IMR-90 (cell line): Measurements from ENCODE around the gene ENKUR. TPM values are rescaled to one million over a fixed set of nuclear protein-coding genes. Genes with fewer than 3 reads are reported as not detected.
"Not testable (repeated sequence)": the region's sequence is repeated elsewhere in the genome, so short reads cannot be mapped to it uniquely, and the experiment has no call there.

ENCODE experiments used
- ATAC-seq: fragments of 200-7000 bp; cut with Tn5 transposase; 2 replicates; pipeline ENCODE4 v1.9.1; 2020; ENCODE audit warnings: low read depth, mild to moderate bottlenecking, moderate library complexity
- BruUV-seq: library from RNA; stranded (reverse); fragments of 400-500 nt; replicated peaks from 2 replicates; lab custom pipeline; 2021; lab: Mats Ljungman, UMichigan
- CTCF ChIA-PET: fragments of 300-600 bp; formaldehyde crosslinking; extraction: SDS; loops from one replicate; lab custom pipeline; 2021; ENCODE audit warnings: antibody characterized with exemption; lab: Yijun Ruan, JAX
- POLR2A ChIA-PET: fragments of 300-600 bp; sonication (Branson Sonifier 250); formaldehyde crosslinking; loops from one replicate; lab custom pipeline; 2022; ENCODE audit warnings: antibody characterized with exemption; ENCODE audit not compliant: unreplicated experiment; lab: Charles Lee
- DNase-seq: peaks from one replicate; pipeline ENCODE4 v3.0.0; 2013
- H2AFZ ChIP-seq: replicated peaks from 2 replicates; pipeline ENCODE3; 2013; ENCODE audit warnings: low read length, mild to moderate bottlenecking; ENCODE audit not compliant: poor library complexity
- H2AK5ac ChIP-seq: 2 replicates; pipeline ENCODE4 v1.6.1; 2013; ENCODE audit warnings: low read depth, low read length, inconsistent platforms
- H2AK9ac ChIP-seq: replicated peaks from 2 replicates; pipeline ENCODE3; 2013; ENCODE audit warnings: mild to moderate bottlenecking, low read depth, low read length, moderate library complexity; ENCODE audit not compliant: poor library complexity
- H2BK120ac ChIP-seq: 2 replicates; pipeline ENCODE4 v1.6.1; 2013; ENCODE audit warnings: low read depth, low read length, inconsistent platforms
- H2BK15ac ChIP-seq: 3 replicates; pipeline ENCODE4 v1.6.1; 2013; ENCODE audit warnings: low read depth, low read length, inconsistent platforms
- H2BK20ac ChIP-seq: 2 replicates; pipeline ENCODE4 v1.6.1; 2013; ENCODE audit warnings: low read depth, mild to moderate bottlenecking, inconsistent platforms, low read length, moderate library complexity
- H2BK5ac ChIP-seq: 2 replicates; pipeline ENCODE4 v1.6.1; 2013; ENCODE audit warnings: mild to moderate bottlenecking, low read depth, low read length, inconsistent platforms; ENCODE audit not compliant: poor library complexity, severe bottlenecking
- H3K14ac ChIP-seq: replicated peaks from 2 replicates; pipeline ENCODE4 v1.6.1; 2013; ENCODE audit warnings: low read depth, low read length, inconsistent platforms
- H3K18ac ChIP-seq: 2 replicates; pipeline ENCODE4 v1.6.1; 2013; ENCODE audit warnings: low read depth, low read length, control low read depth
- H3K23ac ChIP-seq: 2 replicates; pipeline ENCODE4 v1.6.1; 2013; ENCODE audit warnings: low read depth, low read length, inconsistent platforms
- H3K27ac ChIP-seq: 2 replicates; pipeline ENCODE4 v1.5.1; 2013; ENCODE audit warnings: mild to moderate bottlenecking, control low read depth, low read length; ENCODE audit not compliant: insufficient read depth
- H3K27me3 ChIP-seq: 2 replicates; pipeline ENCODE4 v1.6.1; 2013; ENCODE audit warnings: low read length; ENCODE audit not compliant: control insufficient read depth, insufficient read depth
- H3K36me3 ChIP-seq: 2 replicates; pipeline ENCODE4 v1.6.1; 2013; ENCODE audit warnings: low read length, mixed read lengths; ENCODE audit not compliant: control insufficient read depth, insufficient read depth
- H3K4ac ChIP-seq: 2 replicates; pipeline ENCODE4 v1.6.1; 2013; ENCODE audit warnings: low read depth, low read length, inconsistent platforms
- H3K4me1 ChIP-seq: 2 replicates; pipeline ENCODE4 v1.6.1; 2013; ENCODE audit warnings: low read length, mixed read lengths; ENCODE audit not compliant: control insufficient read depth, insufficient read depth
- H3K4me2 ChIP-seq: 2 replicates; pipeline ENCODE4 v1.6.1; 2013; ENCODE audit warnings: low read depth, mild to moderate bottlenecking, control low read depth, low read length, moderate library complexity
- H3K4me3 ChIP-seq: 2 replicates; pipeline ENCODE4 v1.5.1; 2013; ENCODE audit warnings: low read depth, mild to moderate bottlenecking, control low read depth, low read length, moderate library complexity; ENCODE audit not compliant: insufficient read depth
- H3K56ac ChIP-seq: 2 replicates; pipeline ENCODE4 v1.6.1; 2013; ENCODE audit warnings: low read length, inconsistent platforms; ENCODE audit not compliant: insufficient read depth; ENCODE audit errors: extremely low read depth
- H3K79me1 ChIP-seq, 2 experiments: 2 replicates each; pipeline ENCODE4 v1.6.1; 2013; ENCODE audit warnings: low read length in 2 of 2, inconsistent platforms in 1 of 2, low read depth in 1 of 2
- H3K9ac ChIP-seq: 2 replicates; pipeline ENCODE4 v1.6.1; 2013; ENCODE audit warnings: low read depth, low read length, control low read depth
- H3K9me1 ChIP-seq: 2 replicates; pipeline ENCODE4 v1.6.1; 2013; ENCODE audit warnings: low read length, inconsistent platforms; ENCODE audit not compliant: insufficient read depth
- H3K9me3 ChIP-seq: 2 replicates; pipeline ENCODE4 v1.6.1; 2013; ENCODE audit warnings: low read length; ENCODE audit not compliant: control insufficient read depth, insufficient read depth
- H4K20me1 ChIP-seq: 2 replicates; pipeline ENCODE4 v1.6.1; 2013; ENCODE audit warnings: low read length, inconsistent platforms; ENCODE audit not compliant: insufficient read depth
- H4K5ac ChIP-seq: 2 replicates; pipeline ENCODE4 v1.6.1; 2013; ENCODE audit warnings: mild to moderate bottlenecking, low read depth, low read length, control low read depth
- H4K8ac ChIP-seq, 2 experiments: 2 replicates each; pipeline ENCODE4 v1.6.1; 2013; ENCODE audit warnings: low read depth in 2 of 2, low read length in 2 of 2, control low read depth in 1 of 2, inconsistent platforms in 1 of 2
- H4K91ac ChIP-seq: 2 replicates; pipeline ENCODE4 v1.6.1; 2013; ENCODE audit warnings: low read depth, low read length, inconsistent platforms; ENCODE audit not compliant: insufficient read depth
- WGBS, 2 experiments: methylation state at CpG; one replicate each; pipeline versions ENCODE4 v1.1.5 to v1.1.7; 2013; ENCODE audit warnings: missing lambda C conversion rate in 2 of 2; ENCODE audit not compliant: insufficient read length in 1 of 2; ENCODE audit errors: extremely low coverage in 2 of 2; 5-methylcytosine and 5-hydroxymethylcytosine counted together
- dilution Hi-C: fragments of 300-500 bp; cut with HindIII; formaldehyde crosslinking; loops from one replicate; pipeline ENCODE4 v1.14.3; 2018; ENCODE audit warnings: low sequenced_read_pairs; ENCODE audit not compliant: unreplicated experiment
- in situ Hi-C: fragments of 300-500 bp; cut with MboI; formaldehyde crosslinking; loops from 3 replicates; pipeline ENCODE4 v1.14.3; 2019; ENCODE audit warnings: low sequenced_read_pairs, inconsistent platforms, mixed read lengths
- intact Hi-C: fragments of 100-400 bp; cut with micrococcal nuclease; formaldehyde crosslinking; loops from 2 replicates; pipeline ENCODE4 v1.10.0; 2022
- polyA plus RNA-seq, 3 experiments: library from polyadenylated mRNA; depleted of rRNA; stranded (reverse); fragments of >200 nt; gene quantifications; 2 replicates each; pipeline ENCODE4 v1.2.3, GENCODE V29; 2012; ENCODE audit warnings: low replicate concordance in 1 of 3
- total RNA-seq: library from RNA; depleted of rRNA; stranded (reverse); fragments of >200 nt; gene quantifications from 2 replicates; pipeline ENCODE4 v1.2.3, GENCODE V29; 2012

The ENKUR gene
- total and polyA plus RNA-seq, 2 of the 4 experiments (the other 2 are of a cell fraction): not detected

DNA sequence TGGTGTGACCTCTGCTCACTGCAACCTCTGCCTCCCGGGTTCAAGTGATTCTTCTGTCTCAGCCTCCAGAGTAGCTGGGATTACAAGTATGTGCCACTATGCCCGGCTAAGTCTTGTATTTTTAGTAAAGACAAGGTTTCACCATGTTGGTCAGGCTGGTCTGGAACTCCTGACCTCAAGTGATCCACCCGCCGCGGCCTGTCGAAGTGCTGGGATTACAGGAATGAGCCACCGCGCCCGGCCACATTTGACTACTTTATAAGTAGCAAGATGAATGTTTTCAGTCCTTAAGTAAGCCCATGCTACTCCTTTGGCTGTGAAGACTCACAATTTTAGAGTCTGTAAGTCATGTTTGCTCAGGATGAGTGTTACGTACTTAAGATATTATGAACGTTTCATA lies 47.0 kb downstream of the ENKUR start:
- in situ Hi-C loops: loop anchor here (25.0 kb wide), 1 partner anchor 257 kb away; the partner anchor contains the start of gene ARHGAP21
- H4K8ac ChIP-seq, POLR2A ChIA-PET, dilution Hi-C loops, H3K36me3 ChIP-seq, H2AK9ac ChIP-seq, H3K9me3 ChIP-seq, BruUV-seq, H3K27ac ChIP-seq, H3K9ac ChIP-seq, H3K23ac ChIP-seq, H4K5ac ChIP-seq, H3K4me1 ChIP-seq, H3K4me2 ChIP-seq, DNase-seq, H4K91ac ChIP-seq, H3K9me1 ChIP-seq, H2BK15ac ChIP-seq, H2BK20ac ChIP-seq, H3K14ac ChIP-seq, H3K56ac ChIP-seq, CTCF ChIA-PET, H2AK5ac ChIP-seq, H2BK120ac ChIP-seq, H2AFZ ChIP-seq, ATAC-seq, H3K4ac ChIP-seq, H3K79me1 ChIP-seq, H2BK5ac ChIP-seq, H3K4me3 ChIP-seq, H4K20me1 ChIP-seq, H3K18ac ChIP-seq, intact Hi-C loops, H3K27me3 ChIP-seq: not testable (repeated sequence)
- 93% methylated on average over 3 of the region's 11 CpGs; no CpG with 5 or more reads in 1 of the 2 experiments for WGBS, 2 experiments
